NCI-H2171 (cell line): ENCODE results near the gene SCD.
"Not testable (repeated sequence)": the region's sequence is repeated elsewhere in the genome, so short reads cannot be mapped to it uniquely, and the experiment has no call there.

ENCODE experiments used
- DNase-seq: peaks from one replicate; lab custom pipeline; 2025; lab: John Stamatoyannopoulos, UW

The SCD gene

GRCh38 chr10:100362570-100363496 is 15.8 kb downstream of the SCD start:
- DNase-seq = no peak

GRCh38 chr10:100364175-100364574 is 17.1 kb downstream of the SCD start:
- DNase-seq = no peak

GRCh38 chr10:100364735-100365391 is 17.8 kb downstream of the SCD start:
- peak; percentile 32 for DNase-seq

- DNase-seq = no peak
Measured at GRCh38 chr10:100368721-100369120, 21.7 kb downstream of the SCD start.

GRCh38 chr10:100370714-100371481 is 23.9 kb downstream of the SCD start:
- DNase-seq = no peak

GRCh38 chr10:100371482-100372027 is 24.5 kb downstream of the SCD start:
- DNase-seq = no peak

- no peak for DNase-seq
Measured at GRCh38 chr10:100372415-100373297, 25.6 kb downstream of the SCD start.

GRCh38 chr10:100373298-100374199 is 26.5 kb downstream of the SCD start:
- DNase-seq = peak; percentile 79

GRCh38 chr10:100374200-100374655 is 27.2 kb downstream of the SCD start:
- DNase-seq = no peak

- DNase-seq = not testable (repeated sequence)
Measured at GRCh38 chr10:100374677-100375353, 27.8 kb downstream of the SCD start.

GRCh38 chr10:100376656-100377055 is 29.6 kb downstream of the SCD start:
- not testable (repeated sequence) for DNase-seq

- no peak for DNase-seq
Measured at GRCh38 chr10:100377830-100378229, 30.8 kb downstream of the SCD start.

GRCh38 chr10:100380400-100380799 is 33.4 kb downstream of the SCD start:
- DNase-seq = no peak

GRCh38 chr10:100382553-100382952 is 35.5 kb downstream of the SCD start:
- DNase-seq = no peak

- DNase-seq = no peak
Measured at GRCh38 chr10:100383251-100383650, 36.2 kb downstream of the SCD start.

- no peak for DNase-seq
Measured at GRCh38 chr10:100391163-100392002, 44.4 kb downstream of the SCD start.

- DNase-seq = no peak
Measured at GRCh38 chr10:100392686-100393003, 45.6 kb downstream of the SCD start.

GRCh38 chr10:100395626-100396025 is 48.6 kb downstream of the SCD start:
- DNase-seq = no peak

- DNase-seq = no peak
Measured at GRCh38 chr10:100396605-100397004, 49.6 kb downstream of the SCD start.
